GM19035 (cell line): ENCODE measurements around the gene ZBP1.

ENCODE experiments used
- ATAC-seq: cut with Tn5 transposase; IDR thresholded peaks from one replicate; pipeline ENCODE4 v1.9.1; 2021; ENCODE audit not compliant: unreplicated experiment

The ZBP1 gene

DNA sequence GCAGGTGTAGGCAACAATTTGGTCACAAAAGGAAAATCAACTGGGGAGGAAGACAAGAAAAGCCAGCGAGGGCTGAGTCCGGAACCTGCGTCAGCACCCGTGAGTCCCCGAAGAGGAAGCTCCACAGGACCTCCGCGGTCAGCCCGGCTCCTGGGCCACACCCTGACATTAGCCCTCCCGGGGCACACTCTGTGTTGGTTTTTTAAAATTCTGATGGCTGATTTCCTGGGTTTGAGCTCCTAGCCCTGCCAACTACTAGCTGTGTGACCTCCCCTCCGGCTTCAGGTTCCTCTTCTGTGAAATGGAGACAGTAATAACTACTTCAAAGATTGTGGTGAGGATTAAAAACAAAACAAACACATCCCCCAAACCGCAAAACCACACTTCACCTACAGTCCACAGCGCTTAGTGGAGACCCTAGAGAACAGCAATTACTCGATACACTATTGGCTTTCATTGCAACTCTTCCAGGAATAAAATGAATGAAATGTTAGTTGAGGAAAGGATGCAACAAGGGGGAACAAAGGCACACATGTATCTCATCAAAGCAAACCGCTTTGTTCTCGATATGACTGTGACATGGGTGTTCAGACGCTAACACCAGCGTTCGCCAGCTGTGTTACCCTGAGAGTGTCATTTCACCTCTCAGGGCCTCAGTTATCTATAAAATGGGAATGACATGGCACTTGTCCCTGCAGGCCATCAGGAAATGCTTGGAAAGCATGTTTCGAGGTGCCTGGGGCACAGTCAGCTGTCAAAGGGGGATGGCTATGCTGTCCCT, 985 bp downstream of the ZBP1 start:
- peak; percentile 55 for ATAC-seq

DNA sequence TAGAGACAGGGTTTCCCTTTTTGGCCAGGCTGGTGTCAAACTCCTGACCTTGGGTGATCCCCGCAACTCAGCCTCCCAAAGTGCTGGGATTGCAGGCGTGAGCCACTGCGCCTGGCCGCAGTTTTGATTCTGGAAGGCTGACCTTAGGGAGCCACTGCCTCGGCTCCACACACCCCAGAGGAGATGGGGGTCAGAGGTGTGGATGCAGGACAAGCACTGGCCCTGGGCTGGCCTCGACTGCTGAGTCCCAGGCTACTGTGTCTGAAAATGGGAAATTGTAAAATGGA, 1.5 kb downstream of the ZBP1 start:
- ATAC-seq, result no peak

DNA sequence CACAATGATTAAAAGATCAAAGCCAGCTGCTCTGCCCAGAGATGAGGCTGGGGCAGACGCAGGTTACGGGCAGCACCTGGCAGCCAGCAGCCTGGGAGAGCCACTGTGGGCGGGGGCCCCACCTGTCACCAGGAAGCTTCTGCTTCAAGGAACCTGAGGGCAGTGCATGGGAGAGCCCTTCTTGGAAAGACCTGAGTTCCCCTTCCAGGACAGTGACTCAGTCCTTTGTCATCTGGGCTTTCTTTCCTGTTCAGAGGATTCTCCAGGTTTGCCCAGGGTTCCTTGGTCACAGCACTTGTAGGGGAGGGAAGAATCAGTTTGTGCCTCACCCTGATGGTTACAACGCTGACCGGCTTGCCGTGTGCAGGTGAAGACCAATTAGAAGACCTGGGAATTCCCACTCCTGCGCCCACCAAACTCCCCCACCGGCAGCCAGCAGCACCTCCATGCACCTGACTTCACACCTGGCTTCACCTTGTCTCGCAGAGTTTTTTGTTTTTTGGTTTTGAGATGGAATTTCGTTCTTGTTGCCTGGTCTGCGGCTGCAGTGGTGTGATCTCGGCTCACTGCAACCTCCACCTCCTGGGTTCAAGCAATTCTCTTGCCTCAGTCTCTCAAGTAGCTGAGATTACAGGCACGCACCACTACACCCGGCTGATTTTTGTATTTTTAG, 2.0 kb downstream of the ZBP1 start:
- no peak for ATAC-seq

DNA sequence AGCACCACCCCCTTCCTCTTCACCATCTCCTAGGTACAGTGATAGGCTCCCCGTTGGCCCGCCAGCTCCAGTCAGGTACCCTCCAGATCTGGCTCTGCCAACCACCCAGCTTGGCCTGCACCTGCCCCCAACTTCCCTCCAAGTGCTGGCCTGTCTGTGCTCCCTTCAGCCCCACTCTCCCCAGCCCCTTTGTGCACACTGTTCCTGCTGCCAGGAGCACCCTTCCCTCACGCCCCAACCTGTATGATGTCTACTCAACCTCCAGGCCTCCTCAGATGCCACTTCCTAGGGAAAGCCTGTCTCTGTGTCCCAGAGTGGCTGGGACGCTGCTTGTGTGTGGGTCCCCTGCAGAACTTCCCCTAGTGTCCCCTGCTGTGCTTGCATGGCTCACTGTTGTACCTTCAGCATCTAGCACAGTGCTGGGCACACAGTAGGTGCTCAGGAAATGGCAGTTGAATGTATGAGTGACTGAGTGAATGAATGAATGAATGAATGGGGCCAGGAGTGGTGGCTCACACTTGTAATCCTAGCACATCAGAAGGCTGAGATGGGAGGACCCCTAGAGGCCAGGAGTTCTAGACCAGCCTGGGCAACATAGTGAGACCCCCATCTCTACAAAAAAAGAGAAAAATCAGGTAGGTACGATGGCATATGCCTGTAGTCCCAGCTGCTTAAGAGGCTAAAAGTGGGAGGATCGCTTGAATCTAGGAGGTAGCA, 3.0 kb downstream of the ZBP1 start:
- no peak for ATAC-seq

DNA sequence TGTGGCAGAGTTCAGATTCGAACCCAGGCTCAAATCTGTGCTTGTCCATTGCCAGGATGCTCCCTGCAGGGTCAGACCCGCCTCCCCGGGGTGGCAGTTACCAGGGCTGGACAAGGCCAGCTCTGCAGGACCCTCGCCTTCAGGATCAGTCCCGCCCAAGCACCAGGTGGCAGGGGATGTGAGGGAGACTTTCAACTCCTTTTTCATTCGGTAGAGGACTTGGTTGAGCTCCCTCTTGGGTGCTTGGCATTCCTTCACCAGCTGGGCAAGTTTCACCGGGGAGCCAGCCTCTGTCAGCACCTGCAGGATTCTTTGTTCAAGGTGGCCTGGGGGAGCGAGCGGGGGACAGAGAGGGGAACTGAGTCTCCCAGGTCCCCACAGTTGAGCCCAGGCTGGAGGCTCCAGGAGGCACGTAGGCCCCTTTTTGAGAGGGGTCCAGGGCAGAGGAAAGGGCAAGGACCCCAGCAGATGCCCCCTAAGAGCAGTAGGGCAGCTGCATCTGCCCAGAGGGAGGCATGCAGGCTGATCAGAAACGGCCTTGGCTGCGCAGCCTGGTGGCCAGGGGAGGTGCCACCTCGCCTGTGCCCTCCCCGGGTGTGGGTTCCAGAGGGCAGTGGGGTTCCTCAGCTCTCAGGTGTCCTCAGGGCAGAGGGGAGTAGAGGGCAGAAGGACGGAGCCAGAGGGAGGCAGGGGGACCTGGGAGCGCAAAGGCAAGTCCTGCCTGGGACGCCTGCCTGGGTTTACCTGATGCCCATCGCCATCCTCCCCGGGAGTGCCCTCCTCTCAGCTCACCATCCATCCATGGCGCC, 3.9 kb downstream of the ZBP1 start:
- no peak for ATAC-seq

DNA sequence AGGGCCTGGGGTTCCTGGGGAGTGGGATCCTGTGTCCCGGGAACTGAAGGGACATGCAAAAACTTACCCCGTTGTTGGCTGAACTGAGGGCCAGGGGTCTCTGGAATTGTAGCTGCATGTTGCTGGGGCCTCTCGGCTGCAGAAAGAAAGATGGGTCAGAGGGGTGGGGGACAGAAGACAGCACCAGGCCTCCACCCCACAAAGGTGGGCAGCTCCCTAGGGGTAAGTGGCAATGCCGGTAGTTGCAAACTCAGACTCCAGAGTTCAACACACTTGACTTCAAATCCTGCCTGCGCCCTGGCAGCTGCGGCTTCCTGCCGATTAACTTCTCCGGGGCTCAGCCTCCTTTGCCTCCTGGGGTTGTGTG, 4.8 kb downstream of the ZBP1 start:
- no peak for ATAC-seq

DNA sequence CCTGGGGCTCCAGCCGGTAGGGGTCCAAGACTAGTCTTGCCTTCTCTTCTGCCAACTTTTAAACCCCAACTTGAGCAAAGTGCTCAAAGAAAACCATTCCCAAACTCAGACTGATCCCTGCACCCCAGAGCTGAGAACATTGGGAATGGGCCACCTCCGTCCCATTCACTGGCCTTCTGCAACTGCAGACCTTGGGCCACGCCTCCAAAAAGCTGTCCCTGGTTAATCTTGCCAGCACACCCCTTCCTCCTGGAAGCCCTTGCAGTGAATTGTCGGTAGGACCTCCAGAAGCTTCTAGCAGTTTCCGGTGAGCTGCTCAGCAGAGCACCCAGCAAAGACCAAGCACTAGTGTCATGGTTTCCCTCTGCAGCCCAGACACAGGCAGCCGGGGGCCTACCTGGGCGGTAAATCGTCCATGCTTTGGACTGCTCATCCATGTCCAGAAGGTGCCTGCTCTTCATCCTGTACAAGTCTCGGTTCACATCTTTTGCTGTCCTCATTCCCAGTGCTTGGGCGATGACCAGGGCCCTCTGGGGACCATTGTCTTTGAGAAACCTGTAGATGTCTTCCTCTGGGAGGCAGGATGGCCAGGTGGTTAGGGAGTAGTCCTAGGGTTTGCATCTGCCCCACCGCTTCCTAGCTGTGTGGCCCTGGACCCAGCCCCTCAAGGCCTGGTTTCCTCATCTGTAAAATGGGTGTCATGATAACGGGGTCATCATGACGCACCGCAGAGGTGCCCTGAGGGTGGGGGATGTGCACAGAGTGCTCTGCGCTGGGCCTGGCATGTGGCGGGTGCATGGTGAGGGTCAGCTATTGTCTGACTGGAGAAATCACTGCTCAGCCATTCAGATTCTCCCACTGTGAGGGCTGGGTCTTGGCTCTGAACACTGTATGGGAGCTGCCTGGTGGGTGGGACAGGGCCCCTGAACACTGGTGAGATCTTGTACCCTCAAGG, 5.5 kb downstream of the ZBP1 start:
- ATAC-seq, result no peak

DNA sequence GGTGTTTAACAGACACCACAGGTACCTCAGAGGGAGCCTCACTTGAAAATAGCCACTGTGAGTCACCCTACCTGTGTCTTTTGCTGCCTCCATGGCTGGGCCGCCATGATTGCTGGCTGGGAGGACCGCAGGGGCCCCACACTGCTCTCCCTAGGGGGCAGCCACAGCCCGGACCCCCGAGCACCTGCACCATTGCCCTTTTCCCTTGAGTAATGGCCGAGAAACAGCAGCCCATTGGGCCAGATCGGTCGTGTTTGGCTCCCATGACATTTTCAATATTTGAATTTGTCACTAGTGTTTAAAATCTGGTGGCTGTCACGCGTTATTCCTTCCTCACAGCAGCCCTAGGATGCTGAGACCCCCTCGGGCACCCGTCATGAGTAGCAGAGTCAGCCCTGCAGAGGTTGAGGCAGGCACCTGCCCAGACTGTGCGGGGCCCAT, 6.7 kb downstream of the ZBP1 start:
- ATAC-seq, result no peak

DNA sequence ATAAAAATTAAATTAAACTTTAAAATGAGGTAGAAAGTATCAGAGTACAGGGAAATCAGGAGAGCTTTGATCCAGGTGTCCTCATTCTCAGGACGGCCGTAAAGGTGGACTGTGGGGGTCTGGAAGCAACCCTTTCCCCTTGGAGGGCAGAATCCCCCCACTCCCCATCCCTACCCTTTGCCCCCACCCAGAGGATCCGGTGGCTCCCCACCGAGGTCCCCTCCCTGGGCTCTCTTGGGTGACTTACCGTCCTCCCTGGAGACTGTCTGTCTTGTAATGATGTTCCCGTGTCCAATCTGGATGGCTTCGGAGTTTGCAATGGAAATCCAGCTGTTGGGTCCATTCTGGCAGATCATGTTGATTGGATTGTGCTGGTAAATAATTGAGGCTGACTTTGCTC, 7.3 kb downstream of the ZBP1 start:
- no peak for ATAC-seq

DNA sequence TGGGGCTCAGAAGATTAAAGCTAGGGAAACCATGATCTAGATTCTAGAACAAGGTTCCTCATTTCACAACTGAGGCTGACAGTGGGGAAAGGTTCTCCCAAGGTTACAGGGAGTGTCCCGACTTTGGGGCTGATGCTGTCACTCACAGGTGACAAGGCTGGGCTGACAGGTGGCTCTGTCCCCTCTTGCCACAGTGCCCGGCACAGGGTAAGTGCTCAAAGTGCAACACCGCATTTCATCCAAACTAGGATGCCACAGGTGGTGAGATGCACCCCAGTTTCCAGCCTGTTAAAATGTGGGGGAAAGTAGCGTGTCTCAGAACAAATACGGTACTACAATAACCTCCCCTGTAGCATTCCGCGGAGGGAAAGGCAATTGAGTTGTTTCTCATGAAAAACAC, 7.8 kb downstream of the ZBP1 start:
- ATAC-seq, result no peak

DNA sequence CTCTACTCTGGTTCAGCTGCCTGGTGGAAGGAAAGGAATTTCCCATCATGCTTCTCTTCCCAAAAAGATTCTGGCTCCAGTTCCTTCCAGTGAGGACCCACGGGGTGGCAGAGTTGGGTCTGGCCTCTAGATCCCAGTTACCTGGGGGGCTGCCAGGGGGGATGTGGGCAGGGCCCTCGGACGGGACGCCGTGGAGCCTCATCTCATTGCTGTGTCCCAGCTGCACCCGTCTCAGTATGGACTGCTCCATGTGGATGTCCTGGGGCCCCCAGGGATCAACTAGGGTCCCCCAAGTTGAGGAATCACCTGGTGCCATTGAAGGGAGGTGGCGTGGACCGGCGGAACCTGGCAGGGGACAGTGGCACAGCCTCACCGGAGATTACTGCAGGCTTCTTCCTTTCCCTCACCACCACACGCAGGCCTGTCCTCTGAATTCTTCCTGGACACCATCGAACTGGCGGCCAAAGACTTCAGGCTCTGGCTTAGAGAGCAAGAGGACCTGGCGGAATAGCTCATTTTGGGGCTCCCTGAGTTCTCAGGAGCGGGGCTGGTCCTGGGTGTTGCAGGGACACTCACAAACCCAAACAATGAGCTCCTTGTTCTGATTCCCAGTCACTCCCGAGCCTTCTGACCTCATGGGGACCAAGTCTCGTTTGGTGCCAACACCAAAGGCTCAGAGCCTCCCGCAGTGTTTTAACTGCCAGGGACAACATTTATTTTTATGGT, 8.5 kb downstream of the ZBP1 start:
- ATAC-seq, result no peak

DNA sequence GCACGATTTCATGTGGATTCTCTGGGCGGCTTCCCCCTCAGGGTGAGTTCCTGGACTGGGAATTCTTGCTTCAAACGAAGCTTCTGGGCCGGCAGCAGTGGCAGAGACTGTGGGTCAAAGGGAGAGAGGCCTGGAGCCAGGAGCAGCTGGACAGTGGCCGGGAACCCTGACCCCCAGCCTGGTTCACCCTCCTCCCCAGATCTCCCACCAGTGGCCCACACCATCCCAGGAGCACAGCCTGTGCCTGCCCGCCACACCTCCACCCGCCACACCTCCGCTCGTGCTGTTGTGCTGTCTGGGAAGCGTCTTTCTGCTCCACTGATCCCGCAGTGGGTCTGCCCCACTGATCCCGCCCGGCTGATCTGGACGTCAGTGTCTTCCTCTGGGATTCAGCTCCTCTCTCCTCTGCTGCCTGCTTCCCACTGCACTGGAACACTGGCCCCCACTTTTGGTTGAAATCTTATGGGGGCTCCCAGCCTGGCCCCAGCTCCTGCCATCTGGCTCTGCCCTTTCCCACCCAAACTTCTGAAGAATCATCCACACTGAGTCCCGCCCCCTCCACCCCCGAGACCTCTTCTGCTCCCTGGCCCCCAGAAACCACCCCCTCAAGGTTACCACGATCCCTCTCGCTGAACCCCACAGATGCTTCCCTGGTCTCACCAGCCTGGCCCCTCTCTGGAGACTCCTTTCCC, 9.8 kb downstream of the ZBP1 start:
- ATAC-seq, result no peak

DNA sequence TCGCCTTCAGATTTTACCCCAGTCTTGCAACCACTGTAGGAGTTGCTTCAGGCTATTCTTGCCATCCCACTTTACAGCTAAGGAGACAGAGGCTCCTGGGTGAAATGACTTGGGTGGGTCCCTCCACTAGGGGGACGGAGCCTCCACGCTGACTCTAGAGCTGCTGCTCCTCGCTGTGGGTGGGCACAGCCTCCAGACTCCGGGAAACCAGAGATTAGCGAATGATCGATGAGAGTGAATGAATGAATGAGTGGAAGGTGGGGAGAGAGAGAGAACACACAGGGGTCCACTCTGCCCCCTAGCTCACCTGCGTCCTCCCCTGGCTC, 10.4 kb downstream of the ZBP1 start:
- no peak for ATAC-seq

DNA sequence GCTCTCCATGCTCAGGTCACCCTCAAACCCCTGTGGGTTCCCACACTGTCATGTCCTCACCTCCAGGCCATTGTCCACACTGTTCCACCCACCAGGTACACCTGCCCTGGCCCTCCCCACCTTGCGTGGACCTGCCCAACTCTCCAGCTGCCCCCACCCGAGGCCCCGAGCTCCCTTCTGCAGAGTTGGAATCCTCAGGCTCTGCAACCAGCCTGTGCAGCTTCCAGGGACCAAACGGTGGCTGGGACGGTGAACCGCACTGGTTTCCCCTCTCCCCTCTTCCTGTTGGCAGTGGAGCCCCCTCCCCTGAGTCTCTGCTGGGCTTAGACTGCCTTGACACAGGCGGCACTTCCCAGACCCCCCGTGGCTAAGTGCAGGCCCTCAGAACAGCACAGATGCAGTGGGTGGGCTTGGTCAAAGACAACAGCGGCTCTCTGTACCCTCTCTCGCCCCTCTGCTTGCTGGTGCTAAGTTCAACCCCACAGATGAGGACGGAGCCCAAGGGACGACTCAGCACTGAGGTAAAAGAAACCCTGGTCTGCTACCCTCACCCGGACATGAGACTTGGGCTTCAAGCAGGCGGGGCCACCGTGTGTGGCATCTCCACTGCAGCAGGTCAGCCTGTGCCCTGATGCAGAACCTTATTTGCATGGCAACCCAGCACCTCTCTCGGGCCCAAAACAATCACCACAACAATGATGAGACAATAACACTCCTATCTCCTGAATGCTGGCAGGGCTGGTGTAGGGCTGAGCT, 11.0 kb downstream of the ZBP1 start:
- no peak for ATAC-seq

DNA sequence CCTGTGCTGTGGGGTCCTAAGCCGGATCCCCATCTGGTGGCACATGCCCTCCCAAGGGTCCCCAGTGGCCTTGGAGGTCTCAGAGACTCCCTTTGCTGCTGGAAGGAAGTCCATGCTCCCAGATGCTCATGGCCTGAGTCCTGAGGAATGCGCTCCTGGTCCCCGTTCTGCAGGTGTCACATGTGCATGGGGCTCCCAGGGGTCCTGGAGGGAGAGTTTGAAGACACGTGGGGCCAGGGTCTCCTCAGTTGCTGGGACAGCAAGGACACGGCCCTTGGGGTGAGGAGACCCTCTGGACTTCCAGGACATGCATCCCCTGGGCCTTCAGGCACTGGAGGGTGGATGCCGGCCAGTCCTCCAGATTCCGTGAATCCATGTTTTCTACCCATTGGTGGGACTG, 11.7 kb downstream of the ZBP1 start:
- no peak for ATAC-seq

DNA sequence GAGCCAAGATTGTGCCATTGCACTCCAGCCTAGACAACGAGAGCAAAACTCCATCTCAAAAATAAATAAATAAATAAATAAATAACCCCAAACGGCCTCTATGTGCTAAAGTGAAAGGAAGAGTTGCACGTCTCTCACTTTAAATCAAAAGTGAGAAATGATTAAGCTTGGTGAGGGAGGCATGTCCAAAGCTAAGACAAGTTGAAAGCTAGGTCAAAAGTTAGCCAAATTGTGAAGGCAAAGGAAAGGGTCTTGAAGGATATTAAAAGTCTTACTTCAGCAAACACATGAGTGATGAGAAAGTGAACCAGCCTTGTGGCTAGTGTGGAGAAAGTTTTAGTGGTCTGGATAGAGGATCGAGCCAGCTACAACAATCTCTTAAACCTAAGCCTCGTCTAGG, 14.3 kb downstream of the ZBP1 start:
- no peak for ATAC-seq

DNA sequence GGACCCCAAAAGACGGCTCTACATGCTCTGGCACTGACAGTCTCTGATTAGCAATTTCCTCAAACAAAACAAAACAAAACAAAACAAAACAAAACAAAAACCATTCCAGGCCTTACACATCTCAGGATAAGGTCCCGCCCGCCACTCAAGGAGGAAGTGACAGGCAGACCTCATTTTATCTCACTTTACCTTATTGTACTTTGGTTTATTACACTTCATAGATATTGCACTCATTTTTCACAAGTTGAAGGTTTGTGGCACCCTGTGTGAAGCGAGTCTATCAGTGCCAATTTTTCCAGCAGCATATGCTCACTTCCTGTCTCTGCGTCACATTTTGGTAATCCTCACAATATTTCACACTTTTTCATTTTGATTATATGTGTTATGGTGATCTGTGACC, 15.2 kb downstream of the ZBP1 start:
- ATAC-seq, result no peak

DNA sequence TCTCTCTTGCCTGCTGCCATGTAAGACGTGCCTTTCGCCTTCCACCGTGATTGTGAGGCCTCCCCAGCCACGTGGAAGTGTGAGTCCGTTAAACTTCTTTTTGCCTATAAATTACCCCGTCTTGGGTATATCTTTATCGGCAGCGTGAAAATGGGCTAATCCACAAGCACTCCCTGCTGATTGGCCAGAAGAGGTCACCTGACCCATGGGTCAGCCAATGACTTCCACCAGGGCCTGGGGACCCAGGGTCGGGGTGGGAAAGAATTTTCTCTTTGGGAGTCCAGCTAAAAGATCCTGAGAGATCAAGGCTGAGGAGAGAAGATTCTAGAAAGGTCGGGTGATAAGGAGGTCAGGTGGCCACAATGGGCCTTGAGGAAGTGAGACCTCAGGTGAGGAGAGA, 17.1 kb downstream of the ZBP1 start:
- no peak for ATAC-seq

DNA sequence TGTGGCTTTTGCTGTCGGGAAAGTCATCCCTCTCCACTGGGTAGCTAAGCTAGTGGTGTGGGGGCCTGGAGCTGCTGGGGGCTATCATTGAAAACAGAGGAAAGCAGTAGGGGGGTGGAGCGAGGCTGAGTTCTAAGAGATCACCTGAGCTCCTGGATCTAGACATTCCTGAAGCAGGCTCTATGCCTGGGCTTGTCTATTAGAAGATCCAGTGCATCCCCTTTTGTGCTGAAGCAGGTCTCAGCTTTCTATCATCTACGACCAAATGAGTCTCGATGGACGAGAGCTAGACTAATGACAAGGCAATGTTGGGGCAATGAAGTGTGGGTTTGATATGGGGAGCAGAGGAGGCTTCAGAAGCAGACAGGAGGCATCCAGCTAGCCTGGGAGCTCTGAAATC, 18.5 kb downstream of the ZBP1 start:
- ATAC-seq, result no peak
